Prostate gland (tissue), 2 donors: ENCODE measurements around the gene SH3BGR. TPM values are rescaled to one million over a fixed set of nuclear protein-coding genes. Genes with fewer than 3 reads are reported as not detected.

Experiments used
- DNase-seq: peaks from one replicate; pipeline ENCODE4 v3.0.0-alpha.2; 2019; ENCODE audit warnings: low spot score
- H3K27ac ChIP-seq, 2 donors: fragments of 200-600 bp; sonication (generic); 2 replicates each; pipeline ENCODE4 v1.5.1; 2017 to 2019
- H3K27me3 ChIP-seq: fragments of 200-600 bp; sonication (generic); replicated peaks from 2 replicates; pipeline ENCODE4 v1.5.1; 2019; ENCODE audit not compliant: insufficient read depth
- H3K36me3 ChIP-seq, 2 donors: fragments of 200-600 bp; sonication (generic); 1 replicate in 1 of 2; 2 replicates in 1 of 2; pipeline versions ENCODE4 v1.5.1 to v1.8.1; 2017 to 2019
- H3K4me1 ChIP-seq: fragments of 200-600 bp; sonication (generic); replicated peaks from 2 replicates; pipeline ENCODE4 v1.5.1; 2019
- H3K4me3 ChIP-seq, 2 donors: fragments of 200-600 bp; sonication (generic); 2 replicates each; pipeline ENCODE4 v1.5.1; 2017 to 2019
- H3K9me3 ChIP-seq: fragments of 200-600 bp; sonication (generic); 2 replicates; pipeline ENCODE4 v1.5.1; 2017
- CTCF ChIP-seq, 4 experiments: fragments of 200-600 bp in 2 of 4; fragments of 450-650 bp in 2 of 4; sonication (generic) in 2 of 4; IDR thresholded peaks; 1 replicate in 3 of 4; 2 replicates in 1 of 4; pipeline ENCODE4 v1.5.1; 2016 to 2019; ENCODE audit warnings: antibody characterized with exemption in 4 of 4, mild to moderate bottlenecking in 2 of 4, moderate library complexity in 2 of 4
- POLR2A ChIP-seq: fragments of 450-650 bp; IDR thresholded peaks from one replicate; pipeline ENCODE4 v1.6.1; 2016; ENCODE audit warnings: antibody characterized with exemption, mild to moderate bottlenecking
- POLR2AphosphoS5 ChIP-seq: sonication (generic); formaldehyde crosslinking; IDR thresholded peaks from one replicate; pipeline ENCODE4 v1.6.1; 2017; ENCODE audit warnings: antibody characterized with exemption
- WGBS: methylation state at CpG from one replicate; pipeline ENCODE4 v1.1.5; 2018; 5-methylcytosine and 5-hydroxymethylcytosine counted together
- intact Hi-C: fragments of 100-400 bp; cut with DNase I; formaldehyde crosslinking; loops from one replicate; pipeline ENCODE4 v1.14.2; 2022
- total RNA-seq, 2 donors: library from RNA; depleted of rRNA; stranded (reverse); fragments of >200 nt; gene quantifications; one replicate each; pipeline ENCODE4 v1.1.0, GENCODE V29; 2016

Gene SH3BGR
- total RNA-seq, 2 donors from 2014 or later, result 4.8 to 5.1 TPM

- no peak overlapping the region for H3K27ac ChIP-seq
- no peaks in the 10 kb centered on the region for H3K9me3 ChIP-seq
- DNase-seq, result no peak
- H3K27me3 ChIP-seq, result no peaks in the 10 kb centered on the region
- intact Hi-C loops, result no loop called here
- WGBS, result 100% methylated on average over 1 of the region's 1 CpG
- H3K4me1 ChIP-seq, result no peaks in the 10 kb centered on the region
- no peak overlapping the region for H3K4me3 ChIP-seq
- H3K36me3 ChIP-seq, result no peaks in the 10 kb centered on the region
- TF ChIP-seq POLR2AphosphoS5, result no peak
- no peak for TF ChIP-seq CTCF (IDR thresholded peaks at IDR 0.05)
- TF ChIP-seq POLR2A, result no peak
These were observed 94.8 kb downstream of the SH3BGR start for GRCh38 chr21:39546522-39546921.

GRCh38 chr21:39552856-39553255 is 101.1 kb downstream of the SH3BGR start:
- Histone ChIP-seq H3K4me3 (no peak overlapping the region), H3K27me3 (no peaks in the 10 kb centered on the region), H3K27ac (no peak overlapping the region), H3K9me3 (no peaks in the 10 kb centered on the region), H3K4me1 (no peaks in the 10 kb centered on the region), H3K36me3 (no peaks in the 10 kb centered on the region)
- 78% methylated on average over 1 of the region's 1 CpG for WGBS
- DNase-seq, result no peak
- TF ChIP-seq CTCF (IDR thresholded peaks at IDR 0.05), result no peak
- TF ChIP-seq POLR2A, result no peak
- no peak for TF ChIP-seq POLR2AphosphoS5
- intact Hi-C loops, result no loop called here

GRCh38 chr21:39553331-39553730 is 101.6 kb downstream of the SH3BGR start:
- H3K36me3 ChIP-seq, result no peaks in the 10 kb centered on the region
- no peak for TF ChIP-seq POLR2A
- no peak for TF ChIP-seq POLR2AphosphoS5
- no peak for TF ChIP-seq CTCF (IDR thresholded peaks at IDR 0.05)
- no peak overlapping the region for H3K4me3 ChIP-seq
- no peaks in the 10 kb centered on the region for H3K27me3 ChIP-seq
- DNase-seq, result no peak
- 37% methylated on average over 3 of the region's 3 CpGs for WGBS
- H3K4me1 ChIP-seq, result no peaks in the 10 kb centered on the region
- no peak overlapping the region for H3K27ac ChIP-seq
- intact Hi-C loops, result no loop called here
- no peaks in the 10 kb centered on the region for H3K9me3 ChIP-seq

GRCh38 chr21:39555911-39556590 is 104.3 kb downstream of the SH3BGR start:
- no peaks in the 10 kb centered on the region for H3K4me1 ChIP-seq
- DNase-seq, result no peak
- no peak overlapping the region for H3K4me3 ChIP-seq
- H3K27ac ChIP-seq, result no peak overlapping the region
- no peaks in the 10 kb centered on the region for H3K27me3 ChIP-seq
- WGBS, result 64% methylated on average over 6 of the region's 6 CpGs
- intact Hi-C loops, result no loop called here
- no peak for TF ChIP-seq CTCF (IDR thresholded peaks at IDR 0.05)
- H3K9me3 ChIP-seq, result no peaks in the 10 kb centered on the region
- H3K36me3 ChIP-seq, result no peaks in the 10 kb centered on the region

DNA sequence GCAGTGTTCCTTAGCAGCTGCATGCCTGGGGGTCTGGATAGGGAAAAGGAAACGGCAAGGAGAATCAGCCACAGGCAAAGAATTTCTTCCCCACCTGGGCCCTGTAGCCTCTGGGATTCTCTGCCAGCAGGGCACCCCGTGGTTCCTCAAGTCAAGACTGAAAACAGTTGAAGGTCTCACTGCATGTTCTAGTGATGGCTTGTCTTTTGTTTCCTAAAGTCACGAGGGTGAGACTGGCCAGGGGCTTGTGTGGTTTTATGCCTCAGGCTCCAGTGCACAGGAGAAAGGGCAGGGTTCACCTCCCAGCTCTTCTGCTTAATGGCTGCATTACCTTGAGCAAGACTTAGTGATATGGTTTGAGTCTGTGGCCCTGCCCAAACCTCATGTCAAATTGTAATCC is 107.7 kb downstream of the SH3BGR start:
- Histone ChIP-seq H3K27me3 (no peaks in the 10 kb centered on the region), H3K27ac (no peak overlapping the region), H3K4me3 (no peak overlapping the region), H3K36me3 (no peaks in the 10 kb centered on the region), H3K9me3 (no peaks in the 10 kb centered on the region), H3K4me1 (no peaks in the 10 kb centered on the region)
- intact Hi-C loops, result no loop called here
- TF ChIP-seq CTCF (IDR thresholded peaks at IDR 0.05), result no peak
- TF ChIP-seq POLR2AphosphoS5, result no peak
- TF ChIP-seq POLR2A, result no peak
- no peak for DNase-seq
- WGBS, result 56% methylated on average over 3 of the region's 3 CpGs
